Osteoblast (primary cell): ENCODE results near the gene AGO3. TPM values are rescaled to one million over a fixed set of nuclear protein-coding genes. Genes with fewer than 3 reads are reported as not detected.
"Not testable (repeated sequence)": the region's sequence is repeated elsewhere in the genome, so short reads cannot be mapped to it uniquely, and the experiment has no call there.

Source experiments
- DNase-seq: peaks from one replicate; pipeline ENCODE4 v3.0.0; 2011; ENCODE audit warnings: low spot score, mixed read lengths; ENCODE audit not compliant: insufficient read length; ENCODE audit errors: missing footprints
- H2AFZ ChIP-seq: 2 replicates; pipeline ENCODE4 v1.6.0; 2011; ENCODE audit warnings: mild to moderate bottlenecking, low read length
- H3K27ac ChIP-seq: 2 replicates; pipeline ENCODE4 v1.5.1; 2011; ENCODE audit warnings: mild to moderate bottlenecking, low read depth, low read length, moderate library complexity
- H3K27me3 ChIP-seq: 2 replicates; pipeline ENCODE4 v1.6.0; 2012; ENCODE audit warnings: mild to moderate bottlenecking, control low read depth, inconsistent platforms, low read length, moderate library complexity; ENCODE audit not compliant: insufficient read depth
- H3K36me3 ChIP-seq: 2 replicates; pipeline ENCODE4 v1.5.1; 2011; ENCODE audit warnings: mild to moderate bottlenecking, low read length, control low read depth, moderate library complexity; ENCODE audit not compliant: insufficient read depth
- H3K4me1 ChIP-seq: 2 replicates; pipeline ENCODE4 v1.5.1; 2011; ENCODE audit warnings: mild to moderate bottlenecking, low read length, control low read depth, moderate library complexity; ENCODE audit not compliant: insufficient read depth
- H3K4me2 ChIP-seq: 2 replicates; pipeline ENCODE4 v1.6.0; 2011; ENCODE audit warnings: mild to moderate bottlenecking, low read length; ENCODE audit not compliant: insufficient read depth
- H3K4me3 ChIP-seq: fragments of 200-600 bp; sonication (generic); 3 replicates; pipeline ENCODE4 v1.5.1; 2012; ENCODE audit warnings: mild to moderate bottlenecking, low read length, inconsistent platforms; ENCODE audit not compliant: insufficient read depth
- H3K79me2 ChIP-seq: 2 replicates; pipeline ENCODE4 v1.6.0; 2012; ENCODE audit warnings: mild to moderate bottlenecking, low read length, control low read depth, inconsistent platforms; ENCODE audit not compliant: insufficient read depth
- H3K9me3 ChIP-seq: 2 replicates; pipeline ENCODE4 v1.5.1; 2011; ENCODE audit warnings: low read depth, low read length, control low read depth
- H4K20me1 ChIP-seq: 2 replicates; pipeline ENCODE4 v1.6.0; 2012; ENCODE audit warnings: mild to moderate bottlenecking, low read length, control low read depth; ENCODE audit not compliant: insufficient read depth
- CTCF ChIP-seq: IDR thresholded peaks from 2 replicates; pipeline ENCODE4 v1.5.1; 2011; ENCODE audit warnings: mild to moderate bottlenecking, low read depth, low read length, moderate library complexity; ENCODE audit errors: extremely low read depth
- total RNA-seq: library from RNA; depleted of rRNA; stranded (reverse); fragments of >200 nt; gene quantifications from 2 replicates; pipeline ENCODE4 v1.2.3, GENCODE V29; 2012

Gene AGO3
- total RNA-seq, 1 donor: 14.8 TPM

DNA sequence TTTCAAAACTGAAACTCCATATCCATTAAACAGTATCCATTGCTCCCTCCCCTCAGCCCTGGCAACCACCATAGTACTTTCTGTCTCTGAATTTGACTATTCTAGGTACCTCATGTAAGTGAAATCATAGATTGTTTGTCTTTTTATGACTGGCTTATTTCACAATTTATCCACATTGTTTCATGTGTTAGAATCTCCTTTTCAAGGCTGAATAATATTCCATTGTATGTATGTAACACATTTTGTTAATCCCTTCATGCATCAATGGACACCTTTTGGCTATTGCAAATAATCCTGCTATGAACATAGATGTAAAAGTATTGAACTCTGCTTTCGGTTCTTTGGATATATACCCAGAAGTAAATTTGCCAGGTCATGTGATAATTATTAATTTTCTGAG lies 37.5 kb downstream of the AGO3 start:
- Histone ChIP-seq H3K4me2 (no peak overlapping the region), H3K27ac (no peak overlapping the region), H3K36me3 (peaks cover 8% of the 10 kb centered on the region), H2AFZ (no peak overlapping the region), H4K20me1 (no peaks in the 10 kb centered on the region), H3K27me3 (no peaks in the 10 kb centered on the region), H3K79me2 (peaks cover 18% of the 10 kb centered on the region), H3K4me1 (no peaks in the 10 kb centered on the region), H3K4me3 (no peak overlapping the region), H3K9me3 (no peaks in the 10 kb centered on the region)
- no peak for DNase-seq
- TF ChIP-seq CTCF: no peak

- no peaks in the 10 kb centered on the region for H4K20me1 ChIP-seq
- peaks cover 22% of the 10 kb centered on the region for H3K36me3 ChIP-seq
- H3K79me2 ChIP-seq: peaks cover 9% of the 10 kb centered on the region
- no peak overlapping the region for H3K4me2 ChIP-seq
- H3K27me3 ChIP-seq: no peaks in the 10 kb centered on the region
- no peak overlapping the region for H3K27ac ChIP-seq
- DNase-seq: no peak
- no peak for TF ChIP-seq CTCF
- H3K9me3 ChIP-seq: no peaks in the 10 kb centered on the region
- no peaks in the 10 kb centered on the region for H3K4me1 ChIP-seq
- no peak overlapping the region for H2AFZ ChIP-seq
- H3K4me3 ChIP-seq: no peak overlapping the region
Measured at GRCh38 chr1:35971601-35972000, 40.7 kb downstream of the AGO3 start.

DNA sequence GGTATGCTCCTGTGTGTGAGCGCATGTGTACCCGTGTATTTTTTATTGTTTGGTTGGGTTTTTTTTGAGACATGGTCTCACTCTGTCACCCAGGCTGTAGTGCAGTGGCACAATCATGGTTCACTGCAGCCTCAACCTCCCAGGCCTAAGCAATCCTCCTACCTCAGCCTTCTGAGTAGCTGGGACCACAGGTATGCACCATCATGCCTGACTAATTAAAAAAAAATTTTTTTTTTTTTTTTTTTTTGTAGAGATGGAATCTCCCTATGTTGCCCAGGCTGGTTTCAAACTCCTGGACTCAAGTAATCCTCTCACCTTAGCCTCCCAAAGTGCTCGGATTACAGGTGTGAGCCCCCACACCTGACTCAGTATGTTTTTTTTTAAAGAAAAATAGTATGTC lies 41.7 kb downstream of the AGO3 start:
- DNase-seq, H4K20me1 ChIP-seq, H3K4me2 ChIP-seq, H3K4me1 ChIP-seq, H3K9me3 ChIP-seq, H2AFZ ChIP-seq, H3K79me2 ChIP-seq, H3K4me3 ChIP-seq, H3K27ac ChIP-seq, H3K27me3 ChIP-seq: not testable (repeated sequence)
- peaks cover 22% of the 10 kb centered on the region for H3K36me3 ChIP-seq

GRCh38 chr1:35980090-35980489 lies 49.2 kb downstream of the AGO3 start:
- DNase-seq: no peak
- Histone ChIP-seq H2AFZ (no peak overlapping the region), H3K36me3 (peaks cover 17% of the 10 kb centered on the region), H4K20me1 (no peaks in the 10 kb centered on the region), H3K9me3 (no peaks in the 10 kb centered on the region), H3K27me3 (no peaks in the 10 kb centered on the region), H3K79me2 (no peaks in the 10 kb centered on the region), H3K27ac (no peak overlapping the region), H3K4me2 (no peak overlapping the region), H3K4me1 (no peaks in the 10 kb centered on the region), H3K4me3 (no peak overlapping the region)
- TF ChIP-seq CTCF: no peak
